SK-N-SH treated with all-trans-retinoic acid at 6 μM for 48 hours (cell line): ENCODE results near the gene STEAP1.

Experiments used
- OSR1 ChIP-seq: fragments of 250-450 bp; sonication (Bioruptor Pico); IDR thresholded peaks from 2 replicates; pipeline ENCODE4 v1.8.0; 2022; ENCODE audit warnings: moderate library complexity, mild to moderate bottlenecking, inconsistent platforms
- ZFP3 ChIP-seq: fragments of 250-450 bp; sonication (Bioruptor Pico); IDR thresholded peaks from 2 replicates; pipeline ENCODE4 v1.5.0; 2020; ENCODE audit warnings: mild to moderate bottlenecking, moderate library complexity

GRCh38 chr7:90210475-90210874, 56.2 kb downstream of the STEAP1 start:
- TF ChIP-seq ZFP3 (no peak), OSR1 (no peak)
